ENCODE measurements around the gene KLHDC2.
"Not testable (repeated sequence)": the region's sequence is repeated elsewhere in the genome, so short reads cannot be mapped to it uniquely, and the experiment has no call there.

KLHDC2 gene, protein sequence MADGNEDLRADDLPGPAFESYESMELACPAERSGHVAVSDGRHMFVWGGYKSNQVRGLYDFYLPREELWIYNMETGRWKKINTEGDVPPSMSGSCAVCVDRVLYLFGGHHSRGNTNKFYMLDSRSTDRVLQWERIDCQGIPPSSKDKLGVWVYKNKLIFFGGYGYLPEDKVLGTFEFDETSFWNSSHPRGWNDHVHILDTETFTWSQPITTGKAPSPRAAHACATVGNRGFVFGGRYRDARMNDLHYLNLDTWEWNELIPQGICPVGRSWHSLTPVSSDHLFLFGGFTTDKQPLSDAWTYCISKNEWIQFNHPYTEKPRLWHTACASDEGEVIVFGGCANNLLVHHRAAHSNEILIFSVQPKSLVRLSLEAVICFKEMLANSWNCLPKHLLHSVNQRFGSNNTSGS

DNA sequence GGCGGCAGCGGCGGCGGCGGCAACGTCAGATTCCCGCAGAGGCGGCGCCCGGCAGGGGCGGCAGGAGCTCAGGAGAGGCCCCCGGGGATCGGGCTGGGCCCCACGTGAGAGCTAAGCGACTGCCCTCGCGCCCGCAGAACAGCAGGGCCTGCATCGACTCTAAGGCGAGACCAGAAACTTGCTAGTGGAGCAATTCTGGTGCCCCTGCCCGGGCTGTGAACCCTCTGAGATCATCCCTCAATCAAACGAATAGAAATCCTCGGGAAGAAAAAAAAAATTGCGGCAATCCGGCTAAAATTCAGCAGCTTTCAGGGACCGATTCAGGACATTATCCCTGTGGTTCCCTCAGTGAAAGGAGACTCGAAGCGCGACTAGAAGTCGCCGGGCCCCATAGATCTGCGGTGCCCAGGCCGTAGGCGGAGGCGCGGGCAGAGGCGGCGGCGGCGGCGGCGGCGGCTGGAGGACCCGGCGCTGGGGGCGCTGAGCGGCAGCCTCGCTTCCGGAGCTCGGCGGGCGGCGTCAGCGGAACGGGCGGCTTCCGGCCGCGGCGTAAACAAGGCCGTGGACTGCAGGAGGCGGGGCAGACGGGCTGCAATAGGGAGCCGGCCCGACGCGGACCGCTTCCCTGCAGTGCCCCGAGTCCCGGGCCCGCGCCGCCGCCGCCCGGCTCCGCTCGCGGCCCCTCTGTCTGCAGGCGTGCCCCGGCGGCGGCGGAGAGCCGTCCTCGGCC lies at the start of gene KLHDC2:
Gene KLHDC2, plus strand, starts transcription at position 583 of the 730 bp plus-strand sequence. CDS start 316 bp downstream, outside the sequence.
- peak; percentile 84 to 89 for DNase-seq

- no peak for DNase-seq
These were observed 47.2 kb upstream of the KLHDC2 start for GRCh38 chr14:49720744-49721143.

- DNase-seq, result not testable (repeated sequence)
These were observed 46.1 kb upstream of the KLHDC2 start for GRCh38 chr14:49721733-49722435.

DNA sequence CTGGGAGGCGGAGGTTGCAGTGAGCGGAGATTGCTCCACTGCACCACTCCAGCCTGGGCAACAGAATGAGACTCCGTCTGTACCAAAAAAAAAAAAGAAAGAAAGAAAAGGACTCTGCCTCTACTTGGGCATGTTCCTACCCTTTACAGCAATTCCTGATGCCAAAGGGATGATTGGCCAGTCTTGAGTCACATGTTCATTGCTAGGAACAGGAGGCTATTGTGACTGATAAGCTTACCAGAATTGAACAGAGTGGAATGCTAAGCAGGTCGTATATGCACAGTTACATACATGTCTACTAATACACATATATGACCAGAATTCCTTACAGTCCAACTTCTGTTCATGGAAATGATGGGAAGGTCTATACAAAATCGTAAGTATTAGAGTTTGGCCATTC lies 40.8 kb upstream of the KLHDC2 start:
- DNase-seq, result no peak

GRCh38 chr14:49732896-49733295 lies 35.1 kb upstream of the KLHDC2 start:
- DNase-seq, result no peak

DNA sequence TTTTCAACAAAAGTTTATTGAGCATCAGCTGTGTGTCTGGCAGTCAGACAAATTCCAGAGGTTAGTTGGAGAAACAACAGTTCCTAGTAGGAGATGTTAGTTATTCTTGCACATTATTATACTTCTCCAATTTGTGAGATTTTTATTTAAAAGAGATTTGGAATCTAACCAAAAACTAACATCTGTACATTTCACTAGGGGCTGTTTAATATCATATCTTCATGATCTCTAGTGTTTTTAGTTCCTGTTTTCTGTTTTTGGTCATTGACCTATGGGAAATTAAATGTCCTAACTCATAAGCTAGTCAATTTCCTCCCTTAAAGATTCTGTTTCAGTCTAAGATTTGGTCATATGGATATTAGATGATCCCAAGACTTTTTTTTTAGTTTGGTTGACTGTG lies 34.1 kb upstream of the KLHDC2 start:
- no peak for DNase-seq

DNA sequence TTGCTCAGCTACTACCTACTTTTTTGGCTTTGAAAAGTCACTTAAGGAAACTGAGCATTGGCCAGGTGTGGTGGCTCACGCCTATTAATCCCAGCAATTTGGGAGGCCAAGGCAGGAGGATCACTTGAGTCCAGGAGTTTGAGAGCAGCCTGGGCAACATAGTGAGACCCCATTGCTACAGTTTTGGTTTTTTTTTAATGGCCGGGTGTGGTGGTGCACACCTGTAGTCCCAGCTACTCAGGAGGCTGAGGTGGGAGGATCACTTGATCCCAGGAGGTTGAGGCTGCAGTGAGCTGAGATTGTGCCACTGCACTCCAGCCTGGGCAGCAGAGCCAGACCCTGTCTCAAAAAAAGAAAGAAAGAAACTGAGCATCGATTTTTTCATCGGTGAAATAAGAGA lies 32.3 kb upstream of the KLHDC2 start:
- DNase-seq, result not testable (repeated sequence)

DNA sequence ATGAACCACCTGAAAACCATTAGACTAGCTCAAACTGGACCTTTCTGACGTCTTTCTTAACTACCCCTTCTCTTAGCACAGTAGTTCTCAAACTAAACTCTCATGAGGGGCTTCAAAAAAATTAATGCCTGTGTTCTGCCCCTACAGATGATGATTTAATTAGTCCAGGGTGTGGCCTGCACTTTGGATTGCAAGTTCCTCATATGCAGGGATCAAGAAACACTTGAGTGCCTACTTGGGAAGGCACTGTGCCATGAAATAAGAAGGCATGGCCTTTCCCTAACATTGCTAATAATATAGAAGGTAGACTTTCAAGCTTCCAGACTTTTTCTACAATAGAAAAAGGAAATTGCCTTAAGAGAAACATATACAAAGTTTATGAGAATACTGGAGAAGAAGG lies 22.8 kb upstream of the KLHDC2 start:
- DNase-seq, result peak in 1 of 2 experiments; percentile 26

- not testable (repeated sequence) for DNase-seq
These were observed 21.5 kb upstream of the KLHDC2 start for GRCh38 chr14:49746476-49746875.

DNA sequence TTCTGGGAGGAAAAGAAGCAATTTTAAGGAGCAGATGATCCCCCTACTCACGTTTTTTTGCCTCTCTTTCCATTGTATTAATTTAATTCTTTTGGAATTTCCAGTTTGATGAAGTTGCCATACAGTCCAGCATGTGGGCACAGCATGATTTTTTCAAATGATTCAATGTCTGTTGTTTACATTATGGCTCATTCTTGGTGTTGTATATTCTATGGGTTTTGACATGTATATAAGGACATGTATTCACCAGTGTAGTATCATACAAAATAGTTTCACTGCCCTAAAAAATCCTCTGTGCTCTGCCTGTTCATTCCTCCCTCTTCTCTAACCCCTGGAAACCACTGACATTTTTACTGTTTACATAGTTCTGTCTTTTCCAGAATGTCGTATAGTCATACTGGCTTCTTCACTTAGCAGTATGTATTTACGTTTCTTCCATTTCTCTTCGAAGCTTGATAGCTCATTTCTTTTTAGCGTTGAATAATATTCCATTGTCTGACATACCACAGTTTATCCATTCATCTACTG lies 13.3 kb upstream of the KLHDC2 start:
- no peak for DNase-seq

DNA sequence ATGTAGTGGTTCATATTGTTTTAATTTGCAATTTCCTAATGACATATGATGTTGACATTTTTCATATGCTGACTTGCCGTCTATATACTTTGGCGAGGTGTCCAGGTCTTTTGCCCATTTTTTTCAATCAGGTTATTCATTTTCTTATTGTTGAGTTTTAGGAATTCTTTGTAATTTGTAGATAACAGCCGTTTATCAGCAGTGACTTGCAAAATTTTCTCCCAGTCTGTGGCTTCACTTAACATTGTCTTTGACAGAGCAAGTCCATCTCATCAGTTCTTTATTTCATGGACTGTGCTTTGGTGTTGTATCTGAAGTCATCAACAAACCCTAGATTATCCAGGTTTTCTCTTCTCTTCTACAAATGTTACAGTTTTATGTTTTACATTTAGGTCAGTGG lies 12.6 kb upstream of the KLHDC2 start:
- no peak for DNase-seq

DNA sequence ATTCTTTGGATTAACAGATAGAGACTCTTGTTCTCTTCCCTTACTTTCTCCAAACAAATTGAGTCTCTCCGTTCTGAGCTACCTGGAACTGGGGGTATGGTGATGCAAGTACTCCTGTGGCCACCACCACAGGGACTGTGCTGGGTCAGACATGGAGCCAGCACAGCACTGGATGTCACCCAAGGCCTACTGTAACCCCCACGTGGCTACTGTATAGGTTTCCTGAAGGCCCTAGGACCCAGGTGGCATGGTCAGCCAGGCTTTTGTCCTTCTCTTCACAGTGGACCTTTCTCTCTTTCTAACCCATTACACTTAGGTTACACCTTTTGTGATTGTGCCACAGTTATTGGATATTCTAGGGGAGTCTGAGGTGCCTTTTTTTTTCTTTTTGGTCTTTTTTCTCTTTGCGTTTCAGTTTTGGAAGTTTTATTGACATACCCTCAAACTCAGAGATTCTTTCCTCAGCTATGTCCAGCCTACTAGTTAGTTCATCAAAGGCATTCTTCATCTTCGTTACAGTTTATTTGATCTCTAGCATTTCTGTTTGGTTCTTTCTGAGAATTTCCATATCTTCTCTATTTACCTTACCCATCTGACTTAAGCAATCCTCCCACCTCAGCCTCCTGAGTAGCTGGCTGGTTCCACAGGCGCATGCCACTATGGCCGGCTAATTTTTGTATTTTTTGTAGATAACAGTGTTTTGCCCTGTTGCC lies 6.0 kb upstream of the KLHDC2 start:
- DNase-seq, result no peak

- DNase-seq, result peak; percentile 45 to 74
These were observed 1.1 kb upstream of the KLHDC2 start for GRCh38 chr14:49766839-49767238.

DNA sequence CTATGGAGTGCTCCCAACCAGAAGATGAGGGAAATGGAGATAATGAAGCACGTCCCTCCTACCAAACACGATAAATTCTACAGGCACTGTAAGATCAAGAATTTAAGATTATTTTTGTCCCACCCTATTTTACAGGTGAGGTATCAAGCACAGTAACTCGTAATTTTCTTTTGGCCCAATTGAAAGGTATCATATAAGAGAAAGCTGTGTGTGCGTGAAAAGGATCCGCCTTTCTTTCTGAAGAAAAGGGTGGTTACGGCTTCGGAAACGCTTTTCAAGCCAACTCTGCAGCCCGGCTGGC lies 733 bp upstream of the KLHDC2 start:
- DNase-seq, result no peak

DNA sequence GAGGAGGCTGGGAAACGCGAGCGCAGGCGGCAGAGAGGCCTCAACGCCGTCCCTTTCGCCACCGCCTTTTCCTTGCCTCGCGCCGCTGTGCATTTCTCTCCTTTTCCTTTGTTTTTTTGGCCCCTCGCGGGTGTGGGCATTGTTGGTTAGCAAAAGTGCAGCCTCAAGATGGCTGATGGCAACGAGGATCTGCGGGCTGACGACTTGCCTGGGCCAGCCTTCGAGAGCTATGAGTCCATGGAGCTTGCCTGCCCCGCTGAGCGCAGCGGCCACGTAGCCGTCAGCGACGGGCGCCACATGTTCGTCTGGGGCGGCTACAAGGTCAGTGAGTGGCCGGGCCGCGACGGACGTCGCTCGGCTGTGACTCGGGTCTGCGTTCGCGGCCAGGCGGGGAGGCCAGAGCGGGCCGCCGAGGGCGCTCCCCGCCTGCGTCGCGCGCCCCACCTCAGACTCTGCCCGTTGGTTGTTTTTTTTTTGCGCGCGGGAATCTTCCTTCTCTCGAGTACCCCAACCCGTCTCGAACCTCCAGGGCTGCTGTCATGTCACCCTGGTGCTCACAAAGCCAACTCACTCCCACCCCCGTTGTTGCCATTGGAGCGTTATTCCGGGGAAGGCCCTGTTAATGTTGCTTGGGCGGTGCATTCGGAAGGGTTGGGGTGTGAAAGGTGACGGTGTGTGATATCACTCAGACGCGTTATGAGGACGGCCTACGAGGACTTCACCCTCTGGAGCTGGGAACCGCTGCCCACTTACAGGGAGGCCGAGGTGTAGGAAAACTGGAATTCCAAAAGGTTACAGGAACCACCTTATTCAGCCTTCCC lies 558 bp downstream of the KLHDC2 start:
- peak; percentile 56 to 64 for DNase-seq

DNA sequence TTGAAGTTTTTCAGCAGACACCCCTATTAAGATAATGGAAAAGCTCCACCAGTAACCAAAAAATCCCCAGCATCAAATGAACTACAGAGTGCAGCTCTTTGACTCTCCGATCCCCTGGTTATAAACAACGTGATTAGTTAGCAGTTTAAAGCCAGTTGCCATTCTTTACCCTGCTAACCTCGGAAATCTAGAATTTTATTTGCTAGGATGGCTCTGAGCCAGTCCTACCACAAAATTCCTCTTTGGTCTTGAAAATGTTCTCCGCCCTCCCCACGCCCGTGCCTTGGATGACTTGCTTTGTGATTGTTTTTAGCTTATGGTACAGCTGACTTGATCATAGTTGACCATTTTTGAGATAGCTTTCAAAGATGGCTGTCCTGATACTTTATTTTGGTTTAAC lies 1.2 kb downstream of the KLHDC2 start:
- no peak for DNase-seq

GRCh38 chr14:49769581-49770211 lies 1.7 kb downstream of the KLHDC2 start:
- peak; percentile 51 to 56 for DNase-seq

GRCh38 chr14:49770212-49770817 lies 2.4 kb downstream of the KLHDC2 start:
- peak; percentile 20 to 50 for DNase-seq

DNA sequence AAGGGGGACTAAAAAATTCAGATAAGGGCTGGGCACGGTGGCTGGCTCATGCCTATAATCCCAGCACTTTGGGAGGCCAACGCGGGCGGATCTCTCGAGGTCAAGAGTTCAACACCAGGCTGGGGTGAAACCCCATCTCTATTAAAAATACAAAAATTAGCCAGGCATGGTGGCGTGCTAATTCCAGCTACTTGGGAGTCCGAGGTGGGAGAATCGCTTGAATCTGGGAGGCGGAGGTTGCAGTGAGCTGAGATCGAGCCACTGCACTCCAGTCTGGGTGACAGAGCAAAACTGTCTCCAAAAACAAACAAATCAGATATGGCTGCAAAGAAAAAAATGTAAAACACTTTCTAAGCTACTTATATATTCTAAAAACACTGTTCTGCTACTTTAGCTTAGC lies 3.7 kb downstream of the KLHDC2 start:
- DNase-seq, result not testable (repeated sequence)

- DNase-seq, result no peak
These were observed 6.2 kb downstream of the KLHDC2 start for GRCh38 chr14:49774106-49774505.

DNA sequence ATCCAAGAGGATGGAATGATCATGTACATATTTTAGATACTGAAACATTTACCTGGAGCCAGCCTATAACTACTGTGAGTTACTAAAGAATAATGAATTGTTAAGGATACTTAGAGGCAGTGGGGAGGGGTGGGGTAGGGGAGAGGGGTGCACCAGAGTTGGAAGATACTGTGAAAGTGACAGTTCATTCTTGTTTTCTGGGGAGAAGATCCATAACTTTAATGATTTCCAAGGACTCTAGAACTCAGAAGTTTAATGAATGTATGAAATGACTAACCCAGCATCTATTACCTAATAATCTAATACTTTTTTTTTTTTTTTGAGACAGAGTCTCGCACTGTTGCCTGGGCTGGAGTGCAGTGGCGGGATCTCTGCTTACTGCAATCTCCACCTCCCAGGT lies 10.5 kb downstream of the KLHDC2 start:
- no peak for DNase-seq
